MV-4-11 (cell line): ENCODE data around the gene CCDC27.

Source experiments
- DNase-seq: peaks from one replicate; lab custom pipeline; 2025; lab: John Stamatoyannopoulos, UW

The CCDC27 gene

GRCh38 chr1:3759796-3760195 is 7.5 kb downstream of the CCDC27 start:
- no peak for DNase-seq

GRCh38 chr1:3761296-3762010 is 9.2 kb downstream of the CCDC27 start:
- DNase-seq, result no peak

- DNase-seq, result no peak
Observed at GRCh38 chr1:3762151-3762872, 10.1 kb downstream of the CCDC27 start.

GRCh38 chr1:3762873-3763228 is 10.6 kb downstream of the CCDC27 start:
- no peak for DNase-seq

- no peak for DNase-seq
Observed at GRCh38 chr1:3763351-3764125, 11.3 kb downstream of the CCDC27 start.

- DNase-seq, result no peak
Observed at GRCh38 chr1:3767328-3767925, 15.2 kb downstream of the CCDC27 start.

- DNase-seq, result no peak
Observed at GRCh38 chr1:3768811-3769390, 16.7 kb downstream of the CCDC27 start.

- no peak for DNase-seq
Observed at GRCh38 chr1:3770047-3770765, 18.0 kb downstream of the CCDC27 start.

- no peak for DNase-seq
Observed at GRCh38 chr1:3771108-3772026, 19.1 kb downstream of the CCDC27 start.

GRCh38 chr1:3772027-3772714 is 19.9 kb downstream of the CCDC27 start:
- DNase-seq, result peak; percentile 51

- DNase-seq, result no peak
Observed at GRCh38 chr1:3772715-3773571, 20.7 kb downstream of the CCDC27 start, which contains the start of gene SMIM1. Gene SMIM1 (plus strand): TSS chr1:3772749. CDS start chr1:3775374, 2,625 bp downstream.

- no peak for DNase-seq
Observed at GRCh38 chr1:3773572-3774275, 21.5 kb downstream of the CCDC27 start.

GRCh38 chr1:3774276-3774945 is 22.2 kb downstream of the CCDC27 start:
- no peak for DNase-seq

- DNase-seq, result no peak
Observed at GRCh38 chr1:3774946-3775489, 22.8 kb downstream of the CCDC27 start.

GRCh38 chr1:3775490-3776230 is 23.4 kb downstream of the CCDC27 start:
- peak; percentile 72 for DNase-seq

GRCh38 chr1:3776231-3776961 is 24.1 kb downstream of the CCDC27 start:
- no peak for DNase-seq
